B cell (primary cell): Measurements from ENCODE around the gene EML2. TPM values are rescaled to one million over a fixed set of nuclear protein-coding genes. Genes with fewer than 3 reads are reported as not detected.

Experiments
- ATAC-seq: fragments of 200-7000 bp; cut with Tn5 transposase; one replicate; pipeline ENCODE4 v1.10.0; 2021; ENCODE audit warnings: low read depth, mild to moderate bottlenecking, moderate number of reproducible peaks, moderate library complexity
- CTCF ChIA-PET: fragments of 350-600 bp; sonication (Branson Sonifier 250); formaldehyde crosslinking; loops from one replicate; lab custom pipeline; 2021; ENCODE audit warnings: antibody characterized with exemption, inconsistent platforms; lab: Charles Lee
- POLR2A ChIA-PET: fragments of 350-600 bp; sonication (Branson Sonifier 250); formaldehyde crosslinking; loops from one replicate; lab custom pipeline; 2021; ENCODE audit warnings: antibody characterized with exemption; lab: Charles Lee
- DNase-seq: peaks from one replicate; pipeline ENCODE4 v3.0.0; 2013
- H2AFZ ChIP-seq: 2 replicates; pipeline ENCODE4 v1.6.1; 2012; ENCODE audit warnings: mild to moderate bottlenecking, low read depth, low read length; ENCODE audit not compliant: insufficient read depth, poor library complexity, severe bottlenecking
- H3K27ac ChIP-seq, 2 donors: 1 replicate in 1 of 2; 2 replicates in 1 of 2; pipeline ENCODE4 v1.5.1; 2012 to 2013; ENCODE audit warnings: low read length in 2 of 2, mild to moderate bottlenecking in 2 of 2, moderate library complexity in 1 of 2
- H3K27me3 ChIP-seq, 4 experiments: fragments of 200-600 bp in 1 of 4; sonication (generic) in 1 of 4; replicated peaks in 1 of 4; 1 replicate in 2 of 4; 2 replicates in 2 of 4; pipeline versions ENCODE4 v1.6.1 to v1.7.0; 2013 to 2016; ENCODE audit warnings: low read length in 3 of 4, mild to moderate bottlenecking in 2 of 4, mixed read lengths in 1 of 4, moderate library complexity in 1 of 4; ENCODE audit not compliant: insufficient read depth in 4 of 4, control insufficient read depth in 3 of 4; ENCODE audit errors: control extremely low read depth in 1 of 4
- H3K36me3 ChIP-seq, 2 experiments: replicated peaks in 1 of 2; 1 replicate in 1 of 2; 2 replicates in 1 of 2; pipeline versions ENCODE4 v1.6.1 to v1.7.1; 2013; ENCODE audit warnings: low read length in 1 of 2; ENCODE audit not compliant: insufficient read depth in 2 of 2, control insufficient read depth in 1 of 2; ENCODE audit errors: control extremely low read depth in 1 of 2, extremely low read depth in 1 of 2
- H3K4me1 ChIP-seq, 2 donors: fragments of 200-600 bp in 1 of 2; sonication (generic) in 1 of 2; 1 replicate in 1 of 2; 2 replicates in 1 of 2; pipeline versions ENCODE4 v1.5.1 to v1.6.1; 2013 to 2017; ENCODE audit warnings: low read length in 2 of 2; ENCODE audit not compliant: control insufficient read depth in 2 of 2, insufficient read depth in 2 of 2
- H3K4me2 ChIP-seq: replicated peaks from 2 replicates; pipeline ENCODE3; 2012; ENCODE audit warnings: mild to moderate bottlenecking, low read depth, low read length; ENCODE audit not compliant: poor library complexity, severe bottlenecking
- H3K4me3 ChIP-seq, 5 experiments: fragments of 200-600 bp in 1 of 5; sonication (generic) in 1 of 5; 1 replicate in 3 of 5; 2 replicates in 2 of 5; pipeline versions ENCODE4 v1.5.1 to v1.7.0; 2011 to 2016; ENCODE audit warnings: low read length in 4 of 5, mild to moderate bottlenecking in 4 of 5, low read depth in 2 of 5, control low read depth in 1 of 5, moderate library complexity in 1 of 5; ENCODE audit not compliant: insufficient read depth in 1 of 5; ENCODE audit errors: control extremely low read depth in 1 of 5, extremely low read depth in 1 of 5
- H3K79me2 ChIP-seq: fragments of 200-600 bp; sonication (generic); one replicate; pipeline ENCODE4 v1.6.0; 2016; ENCODE audit warnings: low read length; ENCODE audit not compliant: control insufficient read depth, insufficient read depth
- H3K9ac ChIP-seq: fragments of 200-600 bp; sonication (generic); 2 replicates; pipeline ENCODE4 v1.6.1; 2017; ENCODE audit warnings: mild to moderate bottlenecking, low read length, moderate library complexity
- H3K9me3 ChIP-seq, 3 donors: one replicate each; pipeline versions ENCODE4 v1.6.1 to v1.7.1; 2013; ENCODE audit warnings: low read length in 2 of 3; ENCODE audit not compliant: control insufficient read depth in 2 of 3, insufficient read depth in 1 of 3; ENCODE audit errors: control extremely low read depth in 1 of 3
- H4K20me1 ChIP-seq: 2 replicates; pipeline ENCODE4 v1.6.0; 2012; ENCODE audit warnings: mild to moderate bottlenecking, low read length; ENCODE audit not compliant: insufficient read depth, control insufficient read depth, poor library complexity, severe bottlenecking
- H3K27ac Mint-ChIP-seq: one replicate; pipeline ENCODE4 v1.8.0; 2021; ENCODE audit warnings: mixed read lengths
- H3K27me3 Mint-ChIP-seq: one replicate; pipeline ENCODE4 v1.8.0; 2021; ENCODE audit warnings: mixed read lengths
- H3K4me1 Mint-ChIP-seq: one replicate; pipeline ENCODE4 v1.8.0; 2021; ENCODE audit warnings: mixed read lengths
- H3K4me3 Mint-ChIP-seq: one replicate; pipeline ENCODE4 v1.8.0; 2021; ENCODE audit warnings: mixed read lengths
- H3K9me3 Mint-ChIP-seq: one replicate; pipeline ENCODE4 v1.8.0; 2022; ENCODE audit warnings: mixed read lengths; ENCODE audit not compliant: insufficient read depth
- CTCF ChIP-seq: fragments of 200-600 bp; IDR thresholded peaks from one replicate; pipeline ENCODE4 v1.8.0; 2022; ENCODE audit warnings: antibody characterized with exemption, mild to moderate bottlenecking
- EZH2 ChIP-seq: IDR thresholded peaks from 2 replicates; pipeline ENCODE4 v1.6.1; 2012; ENCODE audit warnings: borderline replicate concordance, low read depth, mild to moderate bottlenecking, moderate library complexity, low read length; ENCODE audit not compliant: insufficient read depth, poor library complexity, severe bottlenecking
- WGBS: methylation state at CpG from one replicate; pipeline ENCODE4 v1.1.5; 2013; ENCODE audit warnings: missing lambda C conversion rate; ENCODE audit not compliant: insufficient coverage; 5-methylcytosine and 5-hydroxymethylcytosine counted together
- intact Hi-C: fragments of 100-400 bp; cut with micrococcal nuclease; formaldehyde crosslinking; loops from one replicate; pipeline ENCODE4 v1.10.0; 2022
- polyA plus RNA-seq: library from polyadenylated mRNA; depleted of rRNA; stranded (reverse); fragments of >200 nt; gene quantifications from 2 replicates; pipeline ENCODE4 v1.2.3, GENCODE V29; 2012
- total RNA-seq, 2 donors: library from RNA; stranded (reverse); fragments of 120-200 nt in 1 of 2; gene quantifications; 1 replicate in 1 of 2; 2 replicates in 1 of 2; pipeline versions ENCODE4 v1.2.3 to v1.2.4, GENCODE V29; 2013 to 2022

The EML2 gene
- total and polyA plus RNA-seq, 2 donors (not counting 1 experiment from before 2014, with no cell fraction given) = 75.0 to 88.5 TPM

- DNase-seq (peak; percentile 95), ATAC-seq (peak; percentile 46)
- no peak overlapping the region for H2AFZ ChIP-seq
- H3K27me3 Mint-ChIP-seq = peaks cover 6% of the 10 kb centered on the region
- H3K4me1 ChIP-seq = peaks cover 39 to 65% of the 10 kb centered on the region in 2 donors
- TF ChIP-seq CTCF = peak; percentile 96
- no peak for TF ChIP-seq EZH2
- ChIA-PET POLR2A (interaction anchor here (0.5 to 1.5 kb wide), 7 partner anchors 59 to 243 kb away, joined by 3 to 4 read pairs (median 3); partner anchors contain the start of genes FOSB and SIX5), CTCF (interaction anchor here (0.6 to 5.9 kb wide), 27 partner anchors 10 to 241 kb away, joined by 3 to 60 read pairs (median 5); partner anchors contain the start of genes PPM1N, QPCTL, SIX5 and SNRPD2)
- H3K4me2 ChIP-seq = peak overlapping the region; percentile 98
- peak overlapping the region; percentile 33 for H3K9ac ChIP-seq
- no peaks in the 10 kb centered on the region for H3K36me3 ChIP-seq
- peaks cover 11% of the 10 kb centered on the region for H3K79me2 ChIP-seq
- 9% methylated on average over 35 of the region's 39 CpGs for WGBS
- peaks cover 3% of the 10 kb centered on the region for H3K9me3 Mint-ChIP-seq
- H3K27ac Mint-ChIP-seq = peak overlapping the region; percentile 92
- H4K20me1 ChIP-seq = no peaks in the 10 kb centered on the region
- peaks cover 50% of the 10 kb centered on the region for H3K4me1 Mint-ChIP-seq
- peaks cover 0 to 13% (median 5%) of the 10 kb centered on the region in 4 experiments for H3K27me3 ChIP-seq
- H3K27ac ChIP-seq = peak overlapping the region; percentile 86 to 93
- peak overlapping the region in 3 of 5 experiments; percentile 55 to 81 (median 62) for H3K4me3 ChIP-seq
- H3K9me3 ChIP-seq = peaks cover 0 to 3% (median 0%) of the 10 kb centered on the region in 3 donors
- intact Hi-C loops = loop anchor here (1.0 to 5.0 kb wide), 7 partner anchors 36 to 216 kb away; partner anchors contain the start of gene QPCTL
- H3K4me3 Mint-ChIP-seq = peak overlapping the region; percentile 85
These were observed 4.1 kb upstream of the EML2 start for GRCh38 chr19:45643024-45643926.
